NCI-H2227 (cell line): ENCODE measurements around the gene CDKL5.

ENCODE experiments used
- DNase-seq: peaks from one replicate; lab custom pipeline; 2025; ENCODE audit not compliant: unreplicated experiment; lab: John Stamatoyannopoulos, UW

CDKL5 gene

GRCh38 chrX:18643243-18643642 is 217.8 kb downstream of the CDKL5 start:
- DNase-seq = no peak

GRCh38 chrX:18643853-18644252 is 218.4 kb downstream of the CDKL5 start:
- DNase-seq = no peak

GRCh38 chrX:18647621-18648020 is 222.2 kb downstream of the CDKL5 start:
- no peak for DNase-seq

GRCh38 chrX:18649498-18649951 is 224.1 kb downstream of the CDKL5 start:
- DNase-seq = peak; percentile 35

GRCh38 chrX:18650662-18651061 is 225.3 kb downstream of the CDKL5 start:
- DNase-seq = no peak

- DNase-seq = no peak
Measured at GRCh38 chrX:18652636-18653035, 227.2 kb downstream of the CDKL5 start.

- no peak for DNase-seq
Measured at GRCh38 chrX:18654875-18655836, 229.7 kb downstream of the CDKL5 start.

- DNase-seq = no peak
Measured at GRCh38 chrX:18661273-18661672, 235.9 kb downstream of the CDKL5 start.

- no peak for DNase-seq
Measured at GRCh38 chrX:18664947-18665346, 239.5 kb downstream of the CDKL5 start.

GRCh38 chrX:18666614-18667013 is 241.2 kb downstream of the CDKL5 start:
- DNase-seq = no peak

- DNase-seq = peak; percentile 44
Measured at GRCh38 chrX:18668071-18668835, 242.8 kb downstream of the CDKL5 start.

GRCh38 chrX:18672008-18672407 is 246.6 kb downstream of the CDKL5 start, which contains the start of gene RS1:
RS1 (minus strand) TSS chrX:18672108; CDS start chrX:18672068, 40 bp downstream.
- DNase-seq = no peak

- DNase-seq = no peak
Measured at GRCh38 chrX:18674417-18674787, 249.0 kb downstream of the CDKL5 start.

GRCh38 chrX:18674788-18675735 is 249.7 kb downstream of the CDKL5 start:
- peak; percentile 94 for DNase-seq

GRCh38 chrX:18676050-18676449 is 250.6 kb downstream of the CDKL5 start:
- DNase-seq = no peak

- peak; percentile 73 for DNase-seq
Measured at GRCh38 chrX:18676470-18676869, 251.1 kb downstream of the CDKL5 start.

- no peak for DNase-seq
Measured at GRCh38 chrX:18677161-18677869, 251.9 kb downstream of the CDKL5 start.

GRCh38 chrX:18681996-18682395 is 256.6 kb downstream of the CDKL5 start:
- no peak for DNase-seq

- no peak for DNase-seq
Measured at GRCh38 chrX:18682979-18683387, 257.6 kb downstream of the CDKL5 start.

- DNase-seq = no peak
Measured at GRCh38 chrX:18687856-18688495, 262.6 kb downstream of the CDKL5 start.
